OCI-LY1 (cell line): ENCODE data around the gene C16orf87.

ENCODE experiments used
- EZH2 ChIP-seq: fragments of 200-600 bp; sonication (generic), shearing (Covaris generic); IDR thresholded peaks from 2 replicates; pipeline ENCODE4 v1.8.0; 2017; ENCODE audit warnings: borderline replicate concordance, mixed run types, mild to moderate bottlenecking, antibody characterized with exemption, low read length, moderate library complexity, mixed read lengths
- TF ChIP-seq, protein P1 (sequence below): fragments of 200-600 bp; sonication (generic), shearing (Covaris generic); IDR thresholded peaks from 2 replicates; pipeline ENCODE4 v1.5.1; 2017; ENCODE audit warnings: mild to moderate bottlenecking, antibody characterized with exemption, low read length, moderate library complexity, mixed read lengths

GRCh38 chr16:46828943-46829342 is 2.0 kb downstream of the C16orf87 start:
- TF ChIP-seq, protein P1, sequence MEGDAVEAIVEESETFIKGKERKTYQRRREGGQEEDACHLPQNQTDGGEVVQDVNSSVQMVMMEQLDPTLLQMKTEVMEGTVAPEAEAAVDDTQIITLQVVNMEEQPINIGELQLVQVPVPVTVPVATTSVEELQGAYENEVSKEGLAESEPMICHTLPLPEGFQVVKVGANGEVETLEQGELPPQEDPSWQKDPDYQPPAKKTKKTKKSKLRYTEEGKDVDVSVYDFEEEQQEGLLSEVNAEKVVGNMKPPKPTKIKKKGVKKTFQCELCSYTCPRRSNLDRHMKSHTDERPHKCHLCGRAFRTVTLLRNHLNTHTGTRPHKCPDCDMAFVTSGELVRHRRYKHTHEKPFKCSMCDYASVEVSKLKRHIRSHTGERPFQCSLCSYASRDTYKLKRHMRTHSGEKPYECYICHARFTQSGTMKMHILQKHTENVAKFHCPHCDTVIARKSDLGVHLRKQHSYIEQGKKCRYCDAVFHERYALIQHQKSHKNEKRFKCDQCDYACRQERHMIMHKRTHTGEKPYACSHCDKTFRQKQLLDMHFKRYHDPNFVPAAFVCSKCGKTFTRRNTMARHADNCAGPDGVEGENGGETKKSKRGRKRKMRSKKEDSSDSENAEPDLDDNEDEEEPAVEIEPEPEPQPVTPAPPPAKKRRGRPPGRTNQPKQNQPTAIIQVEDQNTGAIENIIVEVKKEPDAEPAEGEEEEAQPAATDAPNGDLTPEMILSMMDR, result no peak
- TF ChIP-seq EZH2, result no peak
